ENCODE results near the gene MYLK.

DNA sequence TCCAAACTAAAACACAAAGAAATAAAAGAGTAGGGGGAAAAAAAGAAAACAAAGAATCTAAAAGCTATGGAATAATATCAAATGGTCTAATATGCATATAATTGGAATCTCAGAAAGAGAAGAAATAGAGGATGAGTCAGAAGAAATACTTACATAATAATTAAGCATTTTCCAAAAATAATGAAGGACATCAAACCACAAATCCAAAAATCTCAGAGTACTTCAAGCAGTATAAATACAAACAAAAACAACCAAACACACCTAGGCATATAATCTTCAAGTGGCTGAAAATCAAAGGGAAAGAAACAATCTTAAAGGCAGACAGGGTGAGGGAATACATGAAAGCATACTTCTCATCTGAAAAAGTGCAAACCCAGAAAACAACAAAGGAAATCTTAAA lies 46.3 kb downstream of the MYLK start:
- TF ChIP-seq, protein P1, sequence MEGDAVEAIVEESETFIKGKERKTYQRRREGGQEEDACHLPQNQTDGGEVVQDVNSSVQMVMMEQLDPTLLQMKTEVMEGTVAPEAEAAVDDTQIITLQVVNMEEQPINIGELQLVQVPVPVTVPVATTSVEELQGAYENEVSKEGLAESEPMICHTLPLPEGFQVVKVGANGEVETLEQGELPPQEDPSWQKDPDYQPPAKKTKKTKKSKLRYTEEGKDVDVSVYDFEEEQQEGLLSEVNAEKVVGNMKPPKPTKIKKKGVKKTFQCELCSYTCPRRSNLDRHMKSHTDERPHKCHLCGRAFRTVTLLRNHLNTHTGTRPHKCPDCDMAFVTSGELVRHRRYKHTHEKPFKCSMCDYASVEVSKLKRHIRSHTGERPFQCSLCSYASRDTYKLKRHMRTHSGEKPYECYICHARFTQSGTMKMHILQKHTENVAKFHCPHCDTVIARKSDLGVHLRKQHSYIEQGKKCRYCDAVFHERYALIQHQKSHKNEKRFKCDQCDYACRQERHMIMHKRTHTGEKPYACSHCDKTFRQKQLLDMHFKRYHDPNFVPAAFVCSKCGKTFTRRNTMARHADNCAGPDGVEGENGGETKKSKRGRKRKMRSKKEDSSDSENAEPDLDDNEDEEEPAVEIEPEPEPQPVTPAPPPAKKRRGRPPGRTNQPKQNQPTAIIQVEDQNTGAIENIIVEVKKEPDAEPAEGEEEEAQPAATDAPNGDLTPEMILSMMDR (conservative IDR thresholded peaks at IDR 0.05; ENCODE audit: low read length) = no peak
- TF ChIP-seq EZH2phosphoT487 (IDR thresholded peaks at IDR 0.05; ENCODE audit: borderline replicate concordance) = no peak

All from Loucy (cell line).